Fibroblast of pulmonary artery (primary cell): ENCODE measurements around the gene RNF220.
"Not testable (repeated sequence)": the region's sequence is repeated elsewhere in the genome, so short reads cannot be mapped to it uniquely, and the experiment has no call there.

ENCODE experiments used
- DNase-seq: peaks from one replicate; pipeline ENCODE4 v3.0.0-alpha.2; 2010; ENCODE audit warnings: low read depth
- H3K4me3 ChIP-seq: replicated peaks from 2 replicates; pipeline ENCODE4 v1.5.1; 2011; ENCODE audit warnings: low read depth, mild to moderate bottlenecking, control low read depth, low read length, moderate library complexity
- TF ChIP-seq, protein P1 (sequence below): IDR thresholded peaks from 2 replicates; pipeline ENCODE4 v1.5.1; 2011; ENCODE audit warnings: mild to moderate bottlenecking, control low read depth, low read length, inconsistent platforms; ENCODE audit errors: missing control alignments

The RNF220 gene

DNA sequence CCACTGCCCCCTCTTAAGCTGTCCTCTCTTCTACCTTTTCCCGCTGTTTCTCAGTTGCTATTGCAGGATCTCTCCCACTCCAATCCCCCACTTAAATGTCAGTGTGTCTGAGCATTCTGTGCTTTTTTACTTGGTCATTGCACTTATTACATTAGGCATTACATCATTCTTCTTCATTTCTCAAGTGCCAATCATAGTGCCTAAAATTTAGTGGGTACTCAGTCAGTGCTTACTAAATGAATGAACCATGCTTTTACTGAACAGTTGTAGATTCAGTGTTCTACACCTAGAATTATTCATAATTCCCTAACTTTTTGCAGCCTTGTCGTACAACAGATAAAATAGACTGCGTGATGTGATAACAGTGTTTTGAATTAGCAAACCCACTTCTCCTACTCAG lies 288.8 kb downstream of the RNF220 start:
- DNase-seq, result no peak
- no peak overlapping the region for H3K4me3 ChIP-seq
- TF ChIP-seq, protein P1, sequence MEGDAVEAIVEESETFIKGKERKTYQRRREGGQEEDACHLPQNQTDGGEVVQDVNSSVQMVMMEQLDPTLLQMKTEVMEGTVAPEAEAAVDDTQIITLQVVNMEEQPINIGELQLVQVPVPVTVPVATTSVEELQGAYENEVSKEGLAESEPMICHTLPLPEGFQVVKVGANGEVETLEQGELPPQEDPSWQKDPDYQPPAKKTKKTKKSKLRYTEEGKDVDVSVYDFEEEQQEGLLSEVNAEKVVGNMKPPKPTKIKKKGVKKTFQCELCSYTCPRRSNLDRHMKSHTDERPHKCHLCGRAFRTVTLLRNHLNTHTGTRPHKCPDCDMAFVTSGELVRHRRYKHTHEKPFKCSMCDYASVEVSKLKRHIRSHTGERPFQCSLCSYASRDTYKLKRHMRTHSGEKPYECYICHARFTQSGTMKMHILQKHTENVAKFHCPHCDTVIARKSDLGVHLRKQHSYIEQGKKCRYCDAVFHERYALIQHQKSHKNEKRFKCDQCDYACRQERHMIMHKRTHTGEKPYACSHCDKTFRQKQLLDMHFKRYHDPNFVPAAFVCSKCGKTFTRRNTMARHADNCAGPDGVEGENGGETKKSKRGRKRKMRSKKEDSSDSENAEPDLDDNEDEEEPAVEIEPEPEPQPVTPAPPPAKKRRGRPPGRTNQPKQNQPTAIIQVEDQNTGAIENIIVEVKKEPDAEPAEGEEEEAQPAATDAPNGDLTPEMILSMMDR, result no peak

DNA sequence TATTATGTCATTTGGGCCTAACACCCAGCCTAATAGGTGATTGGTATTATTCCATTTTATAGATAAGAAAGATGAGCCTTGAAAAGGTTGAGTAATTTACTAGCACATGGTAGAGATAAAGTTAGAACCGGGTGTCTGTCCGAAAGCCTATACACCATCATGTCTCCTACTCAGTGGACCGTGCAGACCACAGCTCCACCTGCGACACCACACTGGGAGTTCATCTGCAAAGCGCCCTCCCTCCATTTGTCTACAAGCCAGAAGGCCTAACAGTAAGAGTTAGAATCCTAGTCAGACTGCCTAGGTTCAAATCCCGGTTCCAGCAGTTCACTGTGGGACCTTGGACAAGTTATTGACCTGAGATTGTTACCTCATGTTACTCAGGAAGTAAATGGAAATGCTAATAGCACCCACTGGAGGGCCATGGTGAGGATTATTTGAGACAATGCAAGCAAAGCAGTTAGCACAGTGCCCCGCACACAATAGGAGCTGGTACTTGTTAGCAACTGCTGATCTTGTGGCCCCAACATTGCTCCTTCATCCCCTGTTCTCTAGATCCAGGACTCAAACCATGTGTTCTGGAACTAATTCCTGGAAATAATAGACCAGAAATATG lies 289.9 kb downstream of the RNF220 start:
- TF ChIP-seq, protein P1, result no peak
- DNase-seq, result no peak
- H3K4me3 ChIP-seq, result no peak overlapping the region

DNA sequence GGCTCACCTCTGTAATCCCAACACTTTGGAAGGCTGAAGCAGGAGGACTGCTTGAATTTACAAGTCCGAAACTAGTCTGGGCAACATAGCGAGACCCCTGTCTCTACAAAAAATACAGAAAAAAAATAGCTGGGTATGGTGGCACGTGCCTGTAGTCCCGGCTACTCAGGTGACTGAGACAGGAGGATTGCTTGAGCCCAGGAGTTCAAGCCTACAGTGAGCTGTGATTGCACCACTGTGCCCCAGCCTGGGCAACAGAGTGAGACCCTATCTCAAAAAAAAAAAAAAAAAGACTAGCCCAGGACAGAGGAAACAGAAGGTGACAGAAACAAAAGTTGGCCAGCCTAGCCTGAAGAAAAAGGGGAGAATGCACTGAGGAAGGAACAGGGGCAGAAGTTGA lies 290.6 kb downstream of the RNF220 start:
- DNase-seq, result no peak
- TF ChIP-seq, protein P1, result no peak
- no peak overlapping the region for H3K4me3 ChIP-seq

DNA sequence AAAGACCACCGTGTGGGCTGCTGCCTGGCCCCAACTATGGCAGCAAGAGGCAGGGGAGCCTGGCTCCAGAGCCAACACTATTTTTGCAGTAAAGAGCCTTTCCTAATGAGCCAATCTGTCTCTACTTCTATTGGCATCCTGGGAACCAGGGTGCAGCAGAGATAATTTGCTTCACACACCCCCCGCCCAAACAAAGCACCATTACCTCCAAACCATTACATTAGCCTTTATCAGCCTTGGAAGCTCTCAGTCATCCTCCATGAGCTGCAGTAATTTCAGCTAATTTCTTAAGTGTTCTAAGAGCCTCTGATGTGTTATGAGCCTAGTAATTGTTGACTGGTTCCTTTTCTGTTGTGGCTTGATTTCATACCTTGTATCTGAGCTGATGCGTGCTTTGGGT lies 291.0 kb downstream of the RNF220 start:
- no peak for DNase-seq
- no peak overlapping the region for H3K4me3 ChIP-seq
- TF ChIP-seq, protein P1, result no peak

DNA sequence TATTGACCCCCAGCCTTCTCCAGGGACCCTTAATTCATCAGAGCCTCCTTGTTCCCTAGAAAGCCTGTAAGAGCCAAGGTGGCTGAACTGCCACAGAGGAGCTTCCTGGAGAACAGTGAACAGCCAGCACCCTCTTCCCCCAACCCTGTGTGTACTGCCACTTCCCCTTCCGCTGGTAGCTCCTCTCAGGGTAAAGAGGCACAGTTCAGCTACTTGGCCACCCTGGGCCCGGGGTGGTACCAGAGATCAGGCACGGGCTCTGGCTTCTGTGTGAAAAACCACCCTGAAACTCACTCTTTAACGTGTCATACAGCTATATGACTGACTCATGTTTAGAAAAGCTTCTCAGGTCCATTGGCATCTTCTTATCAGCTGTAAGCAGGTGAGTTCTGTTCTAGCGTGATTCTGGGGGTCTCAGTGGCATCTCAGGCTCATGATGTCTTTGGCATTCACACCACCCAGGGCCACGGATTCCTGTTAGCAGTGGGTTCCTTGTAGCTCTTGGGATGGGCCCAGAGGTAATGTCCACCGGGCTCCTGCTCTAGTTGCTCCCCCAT lies 291.8 kb downstream of the RNF220 start:
- TF ChIP-seq, protein P1, result no peak
- H3K4me3 ChIP-seq, result no peak overlapping the region
- DNase-seq, result no peak

DNA sequence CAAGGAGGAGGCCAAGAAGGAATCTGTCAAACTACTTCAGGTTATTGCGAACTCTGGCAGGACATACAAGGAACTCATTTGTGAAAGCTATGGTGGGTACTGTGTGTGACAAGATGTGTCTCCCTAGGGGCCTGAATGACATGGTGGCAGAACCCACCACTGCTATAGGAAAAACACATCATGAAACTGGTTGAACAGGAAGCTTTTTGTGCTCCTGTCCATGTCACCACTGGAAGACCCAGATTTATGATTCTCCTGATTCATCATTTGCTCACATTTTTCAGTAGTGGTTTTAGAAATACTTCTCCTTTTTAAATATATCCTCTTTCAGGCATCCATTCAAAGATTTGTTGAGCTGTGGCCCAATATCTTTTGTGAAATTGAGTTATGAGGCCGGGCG lies 293.1 kb downstream of the RNF220 start:
- no peak overlapping the region for H3K4me3 ChIP-seq
- no peak for DNase-seq
- TF ChIP-seq, protein P1, result no peak

DNA sequence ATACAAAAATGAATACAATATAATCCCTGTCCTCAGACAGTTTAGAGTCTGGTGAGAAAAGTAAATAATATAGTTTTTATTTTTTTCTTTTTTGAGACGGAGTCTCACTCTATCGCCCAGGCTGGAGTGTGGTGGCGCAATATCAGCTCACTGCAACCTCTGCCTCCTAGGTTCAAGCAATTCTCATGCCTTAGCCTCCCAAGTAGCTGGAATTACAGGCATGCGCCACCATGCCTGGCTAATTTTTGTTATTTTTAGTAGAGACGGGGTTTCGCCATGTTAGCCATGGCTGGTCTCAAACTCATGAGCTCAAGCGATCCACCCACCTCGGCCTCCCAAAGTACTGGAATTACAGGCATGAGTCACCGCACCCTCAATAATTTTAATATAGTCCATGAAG lies 294.3 kb downstream of the RNF220 start:
- DNase-seq, H3K4me3 ChIP-seq: not testable (repeated sequence)
